Muscle of leg (tissue), 11 donors: ENCODE results near the gene PAWR. TPM values are rescaled to one million over a fixed set of nuclear protein-coding genes. Genes with fewer than 3 reads are reported as not detected.
"Not testable (repeated sequence)": the region's sequence is repeated elsewhere in the genome, so short reads cannot be mapped to it uniquely, and the experiment has no call there.

ENCODE experiments used
- DNase-seq: peaks from one replicate; pipeline ENCODE4 v3.0.0; 2013
- H3K27ac ChIP-seq: one replicate; pipeline ENCODE4 v1.5.1; 2013; ENCODE audit warnings: mild to moderate bottlenecking, low read length, control low read depth
- H3K27me3 ChIP-seq: one replicate; pipeline ENCODE4 v1.6.1; 2013; ENCODE audit warnings: low read length; ENCODE audit not compliant: control insufficient read depth, insufficient read depth
- H3K36me3 ChIP-seq: one replicate; pipeline ENCODE4 v1.6.1; 2013; ENCODE audit warnings: low read length; ENCODE audit not compliant: control insufficient read depth, insufficient read depth
- H3K4me1 ChIP-seq: one replicate; pipeline ENCODE4 v1.6.1; 2013; ENCODE audit warnings: low read length; ENCODE audit not compliant: control insufficient read depth, insufficient read depth
- H3K4me3 ChIP-seq: one replicate; pipeline ENCODE4 v1.5.1; 2013; ENCODE audit warnings: low read length, control low read depth
- H3K9me3 ChIP-seq: replicated peaks from 2 replicates; pipeline ENCODE4 v1.6.1; 2013; ENCODE audit warnings: low read depth, low read length; ENCODE audit not compliant: control insufficient read depth
- WGBS: methylation state at CpG from one replicate; pipeline ENCODE4 v1.1.5; 2013; ENCODE audit warnings: missing lambda C conversion rate; ENCODE audit not compliant: insufficient coverage; 5-methylcytosine and 5-hydroxymethylcytosine counted together
- polyA plus RNA-seq, 8 donors: library from polyadenylated mRNA; unstranded; fragments of 120-200 nt; gene quantifications; one replicate each; pipeline versions ENCODE4 v1.2.1 to v1.2.3, GENCODE V29; 2013; ENCODE audit warnings: inconsistent platforms in 1 of 8, low replicate concordance in 1 of 8; ENCODE audit not compliant: insufficient read length in 8 of 8, insufficient read depth in 1 of 8
- total RNA-seq: library from RNA; stranded (reverse); fragments of 120-200 nt; gene quantifications from one replicate; pipeline ENCODE4 v1.2.4, GENCODE V29; 2013

PAWR gene
- total and polyA plus RNA-seq, 9 donors, result 3.8 to 12.9 (median 7.6) TPM

DNA sequence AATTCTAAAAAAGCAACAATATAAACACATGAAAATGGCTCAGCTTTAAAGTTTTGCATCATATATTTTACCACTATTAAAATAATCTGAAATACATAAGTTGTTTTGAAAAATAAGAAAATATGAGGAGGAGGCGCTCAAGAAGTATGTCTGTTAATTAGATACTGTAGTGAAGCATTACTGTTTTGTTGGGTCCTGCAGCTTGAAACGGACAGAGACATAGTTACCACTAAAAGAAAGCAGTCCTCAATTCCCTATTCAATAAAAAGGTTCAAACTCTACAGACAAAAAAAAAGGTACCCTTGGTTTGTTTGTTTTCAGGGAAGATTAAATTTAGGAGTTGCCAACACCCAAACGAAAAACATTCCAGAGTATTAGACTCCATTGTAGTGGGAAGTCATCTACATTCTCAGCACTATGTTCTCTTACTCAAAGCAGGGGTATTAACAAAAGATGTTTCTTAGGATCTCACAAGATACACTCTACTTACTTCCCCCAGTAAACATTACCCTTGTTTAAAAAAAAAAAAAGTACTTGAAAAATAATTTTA is 3.0 kb downstream of the PAWR start:
- Histone ChIP-seq H3K36me3 (no peaks in the 10 kb centered on the region), H3K4me3 (no peak overlapping the region), H3K9me3 (no peaks in the 10 kb centered on the region), H3K4me1 (peaks cover 8% of the 10 kb centered on the region), H3K27me3 (peaks cover 28% of the 10 kb centered on the region), H3K27ac (no peak overlapping the region)
- WGBS, result no CpG with 5 or more reads among the region's 3 CpGs
- DNase-seq, result no peak

DNA sequence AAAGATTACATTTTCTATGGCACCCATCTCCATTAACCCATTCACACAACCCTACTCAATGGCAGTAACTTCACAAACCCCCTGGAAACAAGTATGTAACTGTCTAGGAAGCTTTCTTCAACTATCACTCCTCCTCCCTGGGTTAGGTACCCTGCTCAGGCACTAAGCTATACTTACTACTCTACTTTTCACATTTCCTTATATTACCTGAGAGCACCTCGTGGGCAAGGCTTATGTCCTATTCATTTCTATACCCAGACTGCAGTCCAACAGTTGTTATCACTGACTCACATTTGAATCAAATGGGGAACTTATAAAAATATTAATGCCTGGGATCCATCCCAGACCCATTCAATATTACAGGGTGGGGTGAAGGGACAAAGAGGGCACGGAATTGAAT is 4.6 kb downstream of the PAWR start:
- H3K9me3 ChIP-seq, result no peaks in the 10 kb centered on the region
- peaks cover 15% of the 10 kb centered on the region for H3K27me3 ChIP-seq
- peaks cover 2% of the 10 kb centered on the region for H3K4me1 ChIP-seq
- H3K4me3 ChIP-seq, result no peak overlapping the region
- no CpG with 5 or more reads among the region's 2 CpGs for WGBS
- no peak overlapping the region for H3K27ac ChIP-seq
- DNase-seq, result no peak
- no peaks in the 10 kb centered on the region for H3K36me3 ChIP-seq

DNA sequence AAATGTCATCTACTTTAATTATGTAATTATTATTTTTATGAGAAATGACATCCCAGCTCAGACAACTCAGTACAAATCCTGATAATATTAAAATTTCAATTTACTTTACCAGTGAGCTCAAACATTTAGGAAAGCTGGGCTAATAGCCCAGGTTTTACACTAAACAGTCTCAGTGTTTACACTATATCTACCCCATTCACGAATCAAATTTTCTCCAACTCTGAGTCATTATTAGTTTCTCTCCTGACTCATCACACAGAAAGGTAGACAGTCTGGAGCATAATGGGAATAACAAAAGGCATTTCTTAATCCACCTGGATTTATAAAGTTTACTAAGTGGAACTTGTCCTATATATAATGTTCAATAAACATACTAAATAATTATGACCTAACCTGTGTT is 5.7 kb downstream of the PAWR start:
- Histone ChIP-seq H3K4me3 (no peak overlapping the region), H3K36me3 (no peaks in the 10 kb centered on the region), H3K4me1 (peaks cover 2% of the 10 kb centered on the region), H3K27ac (no peak overlapping the region), H3K9me3 (no peaks in the 10 kb centered on the region), H3K27me3 (peaks cover 7% of the 10 kb centered on the region)
- WGBS, result no CpG with 5 or more reads among the region's 1 CpG
- no peak for DNase-seq

DNA sequence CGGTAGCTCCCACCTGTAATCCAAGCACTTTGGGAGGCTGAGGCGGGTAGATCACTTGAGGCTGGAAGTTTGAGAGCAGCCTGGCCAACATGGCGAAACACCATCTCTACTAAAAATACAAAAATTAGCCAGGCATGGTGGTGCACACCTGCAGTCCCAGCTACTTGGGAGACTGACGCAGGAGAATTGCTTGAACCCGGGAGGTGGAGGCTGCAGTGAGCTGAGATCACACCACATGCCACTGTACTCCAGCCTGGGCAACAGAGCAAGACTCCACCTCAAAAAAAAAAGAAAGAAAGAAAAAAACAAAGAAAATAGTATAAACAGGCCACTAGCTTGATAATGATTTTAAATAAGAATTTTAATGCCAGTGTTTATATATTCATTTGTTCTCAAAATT is 6.4 kb downstream of the PAWR start:
- not testable (repeated sequence) for H3K4me1 ChIP-seq, H3K9me3 ChIP-seq, H3K27ac ChIP-seq, H3K4me3 ChIP-seq, H3K27me3 ChIP-seq, H3K36me3 ChIP-seq, DNase-seq
- 100% methylated on average over 1 of the region's 5 CpGs for WGBS

DNA sequence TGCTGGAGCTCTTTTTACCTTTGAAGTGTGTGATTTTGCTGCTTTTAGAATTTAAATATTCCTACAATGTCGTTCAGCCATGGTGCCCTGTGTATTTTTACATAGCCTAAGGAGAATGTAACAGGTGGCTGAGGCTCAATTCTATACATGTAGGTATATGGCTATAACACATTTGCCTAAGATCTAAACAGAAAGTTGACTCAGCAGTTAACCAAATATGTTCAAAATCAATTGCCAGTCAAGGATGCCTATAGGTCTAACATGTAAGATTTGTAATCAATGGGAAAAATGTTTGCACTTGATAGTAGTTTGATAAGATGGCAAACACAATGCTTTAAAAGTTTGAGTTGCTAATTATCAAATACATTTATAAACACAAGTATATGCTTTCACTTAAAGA is 8.2 kb downstream of the PAWR start:
- no CpG with 5 or more reads among the region's 1 CpG for WGBS
- Histone ChIP-seq H3K4me3 (no peak overlapping the region), H3K36me3 (no peaks in the 10 kb centered on the region), H3K4me1 (no peaks in the 10 kb centered on the region), H3K9me3 (no peaks in the 10 kb centered on the region), H3K27ac (no peak overlapping the region), H3K27me3 (no peaks in the 10 kb centered on the region)
- no peak for DNase-seq

DNA sequence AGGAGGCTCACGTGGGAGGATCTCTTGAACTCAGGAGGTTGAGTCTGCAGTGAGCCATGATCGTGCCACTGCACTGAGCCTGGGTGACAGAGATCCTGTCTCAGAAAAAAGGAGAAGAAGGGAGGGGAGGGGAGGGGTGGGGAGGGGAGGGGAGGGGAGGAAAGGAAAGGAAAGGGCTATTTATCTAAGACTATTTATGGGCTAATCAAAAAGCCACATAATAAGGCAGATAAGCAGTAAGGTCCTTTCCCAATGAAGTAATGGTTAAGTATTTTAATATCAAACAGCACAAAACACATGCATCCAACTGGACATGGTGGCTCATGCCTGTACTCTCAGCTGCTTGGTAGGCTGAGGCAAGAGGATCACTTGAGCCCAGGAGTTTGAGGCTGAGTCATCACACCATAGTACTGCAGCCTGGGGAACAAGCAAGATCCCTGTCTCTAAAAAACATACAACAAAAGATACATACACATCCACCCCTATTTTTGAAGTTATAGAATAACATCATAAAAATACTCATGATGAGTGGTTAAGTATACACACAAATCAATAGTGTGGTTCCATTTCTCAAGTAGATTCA is 9.7 kb downstream of the PAWR start:
- no peaks in the 10 kb centered on the region for H3K36me3 ChIP-seq
- H3K4me3 ChIP-seq, result no peak overlapping the region
- WGBS, result no CpG with 5 or more reads among the region's 2 CpGs
- H3K4me1 ChIP-seq, result no peaks in the 10 kb centered on the region
- DNase-seq, result no peak
- no peak overlapping the region for H3K27ac ChIP-seq
- no peaks in the 10 kb centered on the region for H3K9me3 ChIP-seq
- no peaks in the 10 kb centered on the region for H3K27me3 ChIP-seq

DNA sequence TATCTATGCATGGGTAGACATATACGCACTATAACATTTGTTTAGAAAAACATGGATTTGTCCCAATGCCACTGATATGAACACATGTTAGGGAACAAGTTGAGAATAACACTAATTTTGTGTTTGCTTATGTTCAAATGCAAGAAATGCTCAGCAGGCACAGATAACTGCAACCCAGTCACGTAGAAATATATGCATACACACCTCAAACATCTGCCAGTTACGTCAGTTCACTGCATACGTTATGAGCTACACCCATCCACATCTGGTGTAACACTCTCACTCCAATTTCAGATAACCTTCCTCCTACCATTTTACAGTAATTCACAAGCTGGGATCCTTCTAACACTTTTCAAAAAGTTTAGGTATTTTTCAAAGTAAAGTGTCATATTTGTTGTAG is 10.7 kb downstream of the PAWR start:
- DNase-seq, result no peak
- no peak overlapping the region for H3K27ac ChIP-seq
- no peaks in the 10 kb centered on the region for H3K27me3 ChIP-seq
- no peak overlapping the region for H3K4me3 ChIP-seq
- H3K36me3 ChIP-seq, result no peaks in the 10 kb centered on the region
- 80% methylated on average over 1 of the region's 4 CpGs for WGBS
- H3K9me3 ChIP-seq, result no peaks in the 10 kb centered on the region
- no peaks in the 10 kb centered on the region for H3K4me1 ChIP-seq

DNA sequence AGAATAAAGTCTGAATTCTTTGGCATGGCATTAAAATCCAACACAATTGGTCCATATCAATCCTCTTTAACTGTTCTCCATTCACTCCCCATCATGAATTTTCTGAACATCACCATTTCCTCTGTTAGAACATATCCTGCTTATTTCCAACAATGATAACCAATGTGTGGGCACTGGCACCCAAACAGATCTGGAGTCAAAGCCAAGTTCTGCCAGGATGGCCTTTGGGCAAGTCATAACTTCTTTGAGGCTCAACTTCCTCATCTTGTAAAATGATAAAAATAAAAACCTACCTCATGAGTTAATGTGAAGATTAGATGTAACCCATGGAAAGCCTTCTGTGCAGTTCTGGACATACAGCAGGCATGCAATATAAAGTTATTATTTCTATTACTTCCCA is 12.5 kb downstream of the PAWR start:
- DNase-seq, result no peak
- no peaks in the 10 kb centered on the region for H3K4me1 ChIP-seq
- H3K27me3 ChIP-seq, result no peaks in the 10 kb centered on the region
- H3K27ac ChIP-seq, result no peak overlapping the region
- peaks cover 2% of the 10 kb centered on the region for H3K9me3 ChIP-seq
- H3K4me3 ChIP-seq, result no peak overlapping the region
- no peaks in the 10 kb centered on the region for H3K36me3 ChIP-seq

DNA sequence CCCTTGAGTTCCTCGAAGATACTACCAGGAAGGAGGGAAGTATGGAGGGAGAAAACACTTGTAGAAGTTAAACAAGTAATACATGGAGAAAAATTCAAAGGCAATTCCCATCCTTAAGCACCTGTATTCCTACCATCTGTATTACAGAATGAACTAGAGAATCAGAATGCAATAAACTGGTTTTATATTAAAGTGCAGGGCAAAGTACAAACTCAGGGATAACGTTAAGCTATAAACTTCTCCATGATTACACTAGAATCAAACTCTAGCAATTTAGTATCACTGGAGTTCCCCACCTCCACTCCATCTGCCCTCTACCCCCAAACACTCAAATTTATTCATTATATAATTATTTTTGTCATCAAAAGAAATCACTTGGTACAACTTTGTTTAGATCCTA is 13.1 kb downstream of the PAWR start:
- no peak overlapping the region for H3K27ac ChIP-seq
- H3K27me3 ChIP-seq, result no peaks in the 10 kb centered on the region
- H3K9me3 ChIP-seq, result peaks cover 2% of the 10 kb centered on the region
- no peak overlapping the region for H3K4me3 ChIP-seq
- no peak for DNase-seq
- no peaks in the 10 kb centered on the region for H3K4me1 ChIP-seq
- no CpG with 5 or more reads among the region's 2 CpGs for WGBS
- H3K36me3 ChIP-seq, result no peaks in the 10 kb centered on the region

DNA sequence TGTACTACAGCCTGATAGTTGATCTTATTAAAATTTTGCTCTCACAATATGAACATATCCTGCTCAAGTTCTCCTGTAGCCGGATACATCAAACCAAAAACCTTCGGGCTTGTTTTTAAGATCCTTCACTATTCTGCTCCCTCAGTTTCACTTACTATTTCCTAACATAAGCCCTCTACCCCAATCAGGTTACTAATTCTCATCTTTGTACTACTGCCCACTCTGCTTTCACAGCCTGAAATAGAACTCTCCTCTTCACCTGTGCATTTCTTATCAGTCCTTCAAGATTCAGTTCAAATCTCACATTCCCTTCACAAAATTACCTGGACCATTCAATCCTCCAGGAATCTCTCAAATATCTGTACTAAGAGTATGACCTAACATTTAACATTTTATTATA is 14.2 kb downstream of the PAWR start:
- Histone ChIP-seq H3K27ac (no peak overlapping the region), H3K27me3 (no peaks in the 10 kb centered on the region), H3K4me1 (no peaks in the 10 kb centered on the region), H3K9me3 (peaks cover 2% of the 10 kb centered on the region), H3K4me3 (no peak overlapping the region), H3K36me3 (no peaks in the 10 kb centered on the region)
- WGBS, result 90% methylated on average over 2 of the region's 2 CpGs
- no peak for DNase-seq

DNA sequence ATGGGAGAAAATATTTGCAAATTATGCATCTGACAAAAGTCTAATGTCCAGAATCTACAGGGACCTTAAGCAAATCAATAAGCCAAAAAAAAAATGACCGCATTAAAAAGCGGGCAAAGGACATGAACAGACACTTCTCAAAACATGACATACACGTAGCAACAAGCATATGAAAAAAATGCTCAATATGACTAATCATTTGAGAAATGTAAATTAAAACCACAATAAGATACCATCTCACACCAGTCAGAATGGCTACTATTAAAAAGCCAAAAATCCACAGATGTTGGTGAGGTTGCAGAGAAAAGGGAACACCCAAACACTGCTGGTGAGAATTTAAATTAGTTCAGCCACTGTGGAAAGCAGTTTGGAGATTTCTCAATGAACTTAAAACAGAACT is 16.1 kb downstream of the PAWR start:
- no peaks in the 10 kb centered on the region for H3K36me3 ChIP-seq
- whole genome bisulfite sequencing, result no CpG with 5 or more reads among the region's 3 CpGs
- DNase-seq, result no peak
- no peak overlapping the region for H3K27ac ChIP-seq
- H3K4me3 ChIP-seq, result no peak overlapping the region
- H3K4me1 ChIP-seq, result no peaks in the 10 kb centered on the region
- H3K9me3 ChIP-seq, result peaks cover 2% of the 10 kb centered on the region
- no peaks in the 10 kb centered on the region for H3K27me3 ChIP-seq
